Ovary (tissue), 9 donors: ENCODE data around the gene GNL2. TPM values are rescaled to one million over a fixed set of nuclear protein-coding genes. Genes with fewer than 3 reads are reported as not detected.
"Not testable (repeated sequence)": the region's sequence is repeated elsewhere in the genome, so short reads cannot be mapped to it uniquely, and the experiment has no call there.

Experiments
- DNase-seq, 5 donors: peaks; one replicate each; pipeline ENCODE4 v3.0.0-alpha.2; 2019 to 2020
- H3K27ac ChIP-seq, 2 donors: fragments of 200-600 bp; one replicate each; pipeline versions ENCODE4 v1.5.1 to v1.8.0; 2019 to 2022
- H3K27me3 ChIP-seq: fragments of 200-600 bp; one replicate; pipeline ENCODE4 v1.8.0; 2022
- H3K36me3 ChIP-seq: fragments of 200-600 bp; sonication (generic); one replicate; pipeline ENCODE4 v1.5.1; 2019
- H3K4me1 ChIP-seq: one replicate; pipeline ENCODE4 v1.8.1; 2013; ENCODE audit warnings: mild to moderate bottlenecking, moderate library complexity; ENCODE audit not compliant: insufficient read depth
- H3K4me3 ChIP-seq: fragments of 200-600 bp; sonication (generic); one replicate; pipeline ENCODE4 v1.5.1; 2017
- H3K9me3 ChIP-seq, 2 donors: fragments of 200-600 bp in 1 of 2; sonication (generic) in 1 of 2; one replicate each; pipeline versions ENCODE4 v1.5.1 to v1.8.1; 2013 to 2019; ENCODE audit warnings: mild to moderate bottlenecking in 1 of 2, moderate library complexity in 1 of 2
- CTCF ChIP-seq, 3 donors: fragments of 450-650 bp in 2 of 3; fragments of 200-600 bp in 1 of 3; IDR thresholded peaks; one replicate each; pipeline versions ENCODE4 v1.5.1 to v1.8.0; 2016 to 2022; ENCODE audit warnings: antibody characterized with exemption in 3 of 3, mild to moderate bottlenecking in 1 of 3
- EP300 ChIP-seq: sonication (generic); formaldehyde crosslinking; IDR thresholded peaks from one replicate; pipeline ENCODE4 v1.6.1; 2017; ENCODE audit warnings: antibody characterized with exemption
- POLR2A ChIP-seq: fragments of 450-650 bp; IDR thresholded peaks from one replicate; pipeline ENCODE4 v1.6.1; 2017; ENCODE audit warnings: antibody characterized with exemption, mild to moderate bottlenecking, moderate library complexity
- WGBS, 3 donors: extraction: QIAGEN DNeasy Blood & Tissue Kit in 1 of 3; methylation state at CpG; one replicate each; pipeline versions ENCODE4 v1.1.5 to v1.1.7; 2013 to 2017; 5-methylcytosine and 5-hydroxymethylcytosine counted together
- intact Hi-C, 4 donors: fragments of 100-400 bp; cut with DNase I; formaldehyde crosslinking; loops; one replicate each; pipeline versions ENCODE4 v1.11.0 to v1.15.1; 2022 to 2023
- polyA plus RNA-seq, 2 donors: library from polyadenylated mRNA; stranded (reverse); fragments of 200-250 nt in 1 of 2; fragments of 350-450 nt in 1 of 2; fragmentation: Illumina TruSeq in 1 of 2; extraction: RNeasy Lipid Tissue Mini Kit (QIAGEN cat#74804) in 1 of 2; gene quantifications; one replicate each; pipeline ENCODE4 v1.2.3, GENCODE V29; 2013 to 2014
- total RNA-seq, 7 donors: library from RNA; depleted of rRNA in 2 of 7; stranded (reverse); fragments of >200 nt in 2 of 7; fragmentation: NEBNext Ultra II Directional in 3 of 7; extraction: Animal tissue kit (Norgen Biotek cat#: 25700) in 3 of 7; gene quantifications; one replicate each; pipeline versions ENCODE4 v1.1.0 to v1.2.4, GENCODE V29; 2016 to 2023
- donor health status: DM: no; HTN: no; CAD: no; lungs with moderate emphysema.
- donor health status: DM: no; HTN: no; CAD: no.
- donor health status: Bipolar disorder and iron deficiency.
- donor health status: DM: yes; HTN: yes; CAD: no.
- donor health status: DM: no; HTN: no; CAD: no.
- donor health status: DM: yes; HTN: yes; CAD: no.

Gene GNL2
- total and polyA plus RNA-seq, 9 donors = 22.3 to 44.5 (median 31.7) TPM

GRCh38 chr1:37540036-37540785 lies 55.5 kb downstream of the GNL2 start:
- no peak overlapping the region for H3K27ac ChIP-seq
- H3K36me3 ChIP-seq = no peaks in the 10 kb centered on the region
- 92 to 93% (median 92%) methylated on average over 30 of the region's 30 CpGs for WGBS, 3 donors
- H3K4me1 ChIP-seq = no peaks in the 10 kb centered on the region
- no peaks in the 10 kb centered on the region for H3K9me3 ChIP-seq
- H3K27me3 ChIP-seq = no peaks in the 10 kb centered on the region
- H3K4me3 ChIP-seq = no peak overlapping the region
- intact Hi-C loops = no loop called here
- DNase-seq = no peak
- TF ChIP-seq POLR2A = no peak
- no peak for TF ChIP-seq CTCF (IDR thresholded peaks at IDR 0.05)
- TF ChIP-seq EP300 = no peak

GRCh38 chr1:37539154-37539553 lies 56.6 kb downstream of the GNL2 start:
- intact Hi-C loops, H3K27me3 ChIP-seq, H3K27ac ChIP-seq, DNase-seq, H3K4me3 ChIP-seq, H3K36me3 ChIP-seq, H3K4me1 ChIP-seq, H3K9me3 ChIP-seq: not testable (repeated sequence)
- 91 to 94% (median 92%) methylated on average over 10 of the region's 10 CpGs for WGBS, 3 donors

GRCh38 chr1:37537378-37537777 lies 58.4 kb downstream of the GNL2 start:
- no peaks in the 10 kb centered on the region for H3K36me3 ChIP-seq
- intact Hi-C loops = no loop called here
- DNase-seq = no peak
- no peak overlapping the region for H3K4me3 ChIP-seq
- no peaks in the 10 kb centered on the region for H3K27me3 ChIP-seq
- H3K9me3 ChIP-seq = no peaks in the 10 kb centered on the region
- TF ChIP-seq POLR2A = no peak
- no peak for TF ChIP-seq EP300
- TF ChIP-seq CTCF (IDR thresholded peaks at IDR 0.05) = no peak
- no peaks in the 10 kb centered on the region for H3K4me1 ChIP-seq
- WGBS, 3 donors = 43 to 61% (median 45%) methylated on average over 2 of the region's 2 CpGs
- no peak overlapping the region for H3K27ac ChIP-seq

- no peak overlapping the region for H3K4me3 ChIP-seq
- no peak for DNase-seq
- intact Hi-C loops = no loop called here
- no peaks in the 10 kb centered on the region for H3K9me3 ChIP-seq
- H3K36me3 ChIP-seq = no peaks in the 10 kb centered on the region
- H3K27ac ChIP-seq = no peak overlapping the region
- H3K27me3 ChIP-seq = no peaks in the 10 kb centered on the region
- no peaks in the 10 kb centered on the region for H3K4me1 ChIP-seq
- WGBS, 3 donors = 86 to 92% (median 87%) methylated on average over 4 of the region's 4 CpGs
- TF ChIP-seq POLR2A (no peak), CTCF (IDR thresholded peaks at IDR 0.05) (no peak), EP300 (no peak)
Observed at GRCh38 chr1:37533317-37534093, 62.2 kb downstream of the GNL2 start.

- DNase-seq, H3K4me1 ChIP-seq, H3K27ac ChIP-seq, H3K36me3 ChIP-seq, intact Hi-C loops, H3K4me3 ChIP-seq, H3K27me3 ChIP-seq, H3K9me3 ChIP-seq: not testable (repeated sequence)
- 79 to 89% (median 84%) methylated on average over 4 of the region's 4 CpGs for WGBS, 3 donors
Observed at GRCh38 chr1:37532418-37533156, 63.1 kb downstream of the GNL2 start.

GRCh38 chr1:37529888-37530287 lies 65.8 kb downstream of the GNL2 start:
- intact Hi-C loops, H3K36me3 ChIP-seq, H3K4me3 ChIP-seq, DNase-seq, H3K4me1 ChIP-seq, H3K27ac ChIP-seq, H3K9me3 ChIP-seq, H3K27me3 ChIP-seq: not testable (repeated sequence)
- 37 to 63% (median 52%) methylated on average over 1 of the region's 1 CpG for WGBS, 3 donors
